Nucleus accumbens (tissue), 56 donors: ENCODE data around the gene TTC13.
"Not testable (repeated sequence)": the region's sequence is repeated elsewhere in the genome, so short reads cannot be mapped to it uniquely, and the experiment has no call there.

Source experiments
- DNase-seq, 56 donors: peaks; one replicate each; lab custom pipeline; 2025; lab: John Stamatoyannopoulos, UW

TTC13 gene

DNA sequence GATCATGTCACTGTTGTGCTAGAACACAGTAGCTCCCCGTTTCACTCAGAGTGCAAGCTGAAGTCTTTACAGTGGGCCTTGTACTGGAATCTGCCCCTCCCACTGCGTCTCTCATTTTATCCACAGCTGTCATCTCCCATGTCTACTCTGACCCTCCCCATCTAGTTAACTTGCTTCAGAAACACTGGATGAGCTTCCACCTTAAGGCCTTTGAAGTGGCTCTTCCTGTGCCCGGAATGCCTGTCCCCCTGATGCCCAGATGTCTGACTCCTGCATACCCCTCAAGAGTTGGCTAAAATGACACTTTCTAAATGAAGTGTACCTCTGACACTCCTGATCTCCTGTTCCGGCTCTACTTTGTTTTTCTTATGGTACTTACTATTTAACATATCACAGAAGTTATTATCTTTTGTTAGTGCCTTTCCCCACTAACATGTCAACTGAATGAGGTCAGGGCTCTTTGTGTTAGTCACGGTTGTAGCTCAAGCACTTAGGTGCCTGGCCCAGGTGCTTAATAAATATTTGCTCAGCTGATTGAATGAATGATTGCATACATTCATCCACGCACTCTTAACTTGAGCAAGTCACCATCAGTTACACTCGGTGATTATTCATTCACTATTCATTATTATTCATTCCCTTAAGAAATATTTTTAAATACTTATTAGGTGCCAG is 13.6 kb upstream of the TTC13 start:
- peak in 1 of 56 donors; percentile 36 for DNase-seq

- no peak for DNase-seq
Observed at GRCh38 chr1:230987448-230987847, 8.8 kb upstream of the TTC13 start.

GRCh38 chr1:230986976-230987375 is 8.3 kb upstream of the TTC13 start:
- DNase-seq = peak in 1 of 56 donors; percentile 21

GRCh38 chr1:230985711-230986110 is 7.0 kb upstream of the TTC13 start:
- no peak for DNase-seq

GRCh38 chr1:230984622-230985515 is 6.2 kb upstream of the TTC13 start:
- DNase-seq = not testable (repeated sequence)

DNA sequence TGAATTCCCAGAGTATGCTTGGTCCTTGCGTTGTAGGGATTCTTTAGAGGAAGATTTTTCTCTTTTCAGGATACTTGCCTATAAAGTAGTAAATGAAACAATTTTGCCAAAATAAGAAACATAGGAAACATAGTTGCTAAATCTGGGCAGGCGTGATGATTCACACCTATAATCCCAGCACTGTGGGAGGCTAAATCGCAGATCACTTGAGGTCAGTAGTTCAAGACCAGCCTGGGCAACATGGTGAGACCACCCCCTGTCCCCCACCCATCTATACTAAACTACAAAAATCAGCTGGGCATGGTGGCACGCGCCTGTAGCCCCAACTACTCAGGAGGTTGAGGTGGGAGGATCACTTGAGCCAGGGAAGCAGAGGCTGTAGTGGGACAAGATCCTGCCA is 5.2 kb upstream of the TTC13 start:
- DNase-seq = no peak

DNA sequence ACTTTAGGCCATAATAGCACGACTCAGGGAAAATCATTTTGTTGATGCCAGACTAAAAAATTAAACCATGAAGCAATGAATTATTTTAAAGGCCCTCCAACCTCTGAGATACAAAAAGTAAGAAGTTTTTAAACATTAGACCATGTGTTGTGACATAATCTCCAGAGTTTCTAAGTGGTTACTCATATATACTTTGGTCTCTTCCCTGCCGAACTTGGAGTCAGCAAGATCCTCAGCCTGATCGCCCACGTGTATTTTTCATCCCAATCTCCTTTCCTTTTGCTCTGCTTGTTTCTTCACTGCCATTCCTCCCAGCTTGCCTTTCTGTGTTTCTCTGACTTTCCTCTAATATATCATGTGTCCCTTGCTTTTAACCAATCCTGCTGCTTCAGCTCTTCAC is 4.0 kb upstream of the TTC13 start:
- DNase-seq = no peak

GRCh38 chr1:230979952-230980351 is 1.3 kb upstream of the TTC13 start:
- DNase-seq = no peak

DNA sequence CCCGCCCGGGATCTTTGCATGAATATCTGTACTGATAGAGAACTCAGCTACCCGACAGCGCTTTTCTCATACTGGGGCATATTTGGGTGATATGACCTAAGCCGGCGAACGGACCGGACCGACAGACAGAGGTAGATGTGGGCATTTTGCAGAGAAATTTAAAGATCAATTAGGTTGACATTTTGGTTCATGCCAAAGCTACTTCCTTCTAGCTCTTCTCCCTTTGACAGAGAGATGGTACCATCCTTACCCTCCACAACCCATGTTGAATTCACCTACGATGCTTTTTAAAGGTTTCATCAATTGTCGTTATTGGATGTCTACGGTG is 692 bp upstream of the TTC13 start:
- DNase-seq = no peak

DNA sequence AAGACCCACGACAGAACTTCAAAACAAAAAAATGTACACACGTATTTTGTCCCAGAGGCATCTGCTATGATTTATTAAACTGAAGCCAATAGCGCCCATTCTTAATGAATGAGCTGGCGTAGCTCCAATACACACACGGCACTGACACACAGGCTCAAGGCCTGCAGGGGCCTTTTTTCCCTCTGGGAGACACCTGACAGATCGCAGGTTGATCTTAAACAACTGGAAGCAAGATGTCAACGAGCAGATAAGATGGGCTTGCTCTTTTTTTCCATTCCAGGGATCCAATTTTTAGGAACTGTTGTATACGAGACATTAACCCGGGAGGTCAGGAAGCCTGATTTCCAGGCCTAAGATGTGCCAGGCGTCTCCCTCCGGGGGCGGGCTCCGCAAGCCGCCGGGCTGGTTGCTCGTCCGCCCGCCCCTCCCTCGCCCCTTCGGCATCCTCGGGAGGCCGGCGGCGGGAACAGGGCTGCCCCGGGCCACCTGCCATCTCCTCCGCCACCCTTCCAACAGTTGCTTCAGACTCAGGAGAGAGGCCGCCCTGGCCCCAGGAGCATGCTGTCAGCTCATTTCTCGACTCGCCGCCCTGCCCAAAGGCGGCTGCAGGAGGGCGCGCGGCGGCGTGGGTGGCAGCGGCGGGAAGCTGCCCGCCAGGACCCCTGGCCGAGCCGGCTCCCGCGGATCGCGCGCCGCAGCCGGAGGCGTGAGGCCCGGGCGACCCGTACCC is 735 bp downstream of the TTC13 start:
- peak in 17 of 56 donors; percentile 11 to 56 (median 22) for DNase-seq

DNA sequence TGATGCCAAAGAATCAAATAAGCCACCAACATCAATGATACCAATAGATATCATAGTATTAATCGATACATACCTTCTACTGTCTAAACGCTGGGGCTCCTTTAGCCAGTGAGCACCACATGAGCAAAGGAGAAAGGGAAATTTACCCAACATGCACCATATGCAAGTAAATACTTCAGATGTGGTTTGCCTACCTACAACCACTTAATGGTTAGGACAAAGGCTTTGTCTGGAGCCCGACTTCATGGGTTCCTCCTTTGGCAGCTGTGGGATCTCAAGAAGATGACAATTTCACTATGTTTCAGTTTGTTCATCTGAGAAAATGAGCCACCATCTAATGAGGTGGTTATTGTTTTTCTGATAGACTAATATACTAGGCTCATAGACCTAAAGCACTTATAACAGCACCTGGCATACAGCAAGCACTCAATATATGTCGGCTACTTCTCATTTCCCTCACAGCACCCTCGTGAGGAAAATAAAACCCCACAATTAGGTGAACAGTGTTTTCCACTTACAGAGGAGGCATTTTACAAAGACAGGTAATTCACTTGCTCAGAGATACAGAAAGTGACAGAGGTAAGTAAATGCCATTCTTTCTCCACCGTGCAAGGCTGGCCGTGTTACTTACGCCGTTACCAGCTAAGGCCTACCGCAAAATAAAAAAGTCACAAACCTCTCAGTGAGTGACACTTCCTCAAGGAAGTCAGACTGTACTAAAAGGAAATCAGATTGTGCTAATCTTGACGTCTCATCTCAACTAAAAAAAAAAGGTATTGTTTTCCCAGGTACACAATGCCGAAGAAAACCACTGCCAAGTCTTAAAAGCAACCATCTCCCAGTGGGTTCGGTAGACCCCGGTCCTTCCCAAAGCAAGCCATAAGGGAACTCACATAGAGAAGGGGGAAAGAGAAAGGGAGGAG is 1.6 kb downstream of the TTC13 start:
- DNase-seq = no peak

DNA sequence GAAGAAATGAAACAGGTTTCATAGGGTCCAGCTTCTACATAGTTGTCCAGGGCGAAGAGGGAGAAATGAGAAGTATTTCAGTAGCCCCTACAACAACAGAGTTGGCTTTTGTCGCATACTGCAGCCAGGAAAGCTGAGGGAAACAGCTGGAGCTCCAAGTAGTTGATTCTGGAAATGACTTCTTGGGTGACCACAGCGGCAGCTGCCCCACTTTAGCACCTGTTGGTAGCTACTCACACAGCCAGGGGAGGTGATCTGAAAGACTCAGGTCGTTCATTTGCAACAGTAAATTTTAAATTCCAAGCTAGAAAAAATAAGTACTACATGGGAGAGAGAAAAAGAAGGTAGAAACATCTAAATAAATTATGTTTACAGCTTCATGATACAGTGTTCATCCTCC is 2.3 kb downstream of the TTC13 start:
- DNase-seq = no peak

- DNase-seq = no peak
Observed at GRCh38 chr1:230975636-230976035, 3.0 kb downstream of the TTC13 start.

DNA sequence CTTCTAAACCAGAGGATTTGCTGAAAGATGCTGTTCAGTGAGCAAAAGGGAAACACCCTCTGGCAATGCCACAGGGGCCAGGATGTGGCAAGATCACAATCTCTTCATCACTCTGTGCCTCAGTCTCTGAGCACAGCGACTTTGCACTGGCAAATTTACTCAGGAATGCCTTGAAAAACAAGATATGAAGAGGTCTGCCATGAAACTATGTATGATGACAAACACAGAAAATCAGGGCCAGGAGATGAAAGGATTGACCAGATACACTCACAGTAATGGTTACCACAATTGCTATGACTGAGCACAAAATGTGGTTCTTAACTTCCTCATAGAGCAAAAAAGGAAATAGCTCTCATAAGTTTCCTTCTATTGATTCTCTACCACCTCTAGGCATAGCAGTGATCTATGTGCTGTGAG is 5.8 kb downstream of the TTC13 start:
- no peak for DNase-seq

- peak in 2 of 56 donors; percentile 17 to 26 for DNase-seq
Observed at GRCh38 chr1:230971771-230972170, 6.9 kb downstream of the TTC13 start.

GRCh38 chr1:230970432-230970831 is 8.2 kb downstream of the TTC13 start:
- no peak for DNase-seq

GRCh38 chr1:230966358-230966873 is 12.2 kb downstream of the TTC13 start:
- DNase-seq = no peak

DNA sequence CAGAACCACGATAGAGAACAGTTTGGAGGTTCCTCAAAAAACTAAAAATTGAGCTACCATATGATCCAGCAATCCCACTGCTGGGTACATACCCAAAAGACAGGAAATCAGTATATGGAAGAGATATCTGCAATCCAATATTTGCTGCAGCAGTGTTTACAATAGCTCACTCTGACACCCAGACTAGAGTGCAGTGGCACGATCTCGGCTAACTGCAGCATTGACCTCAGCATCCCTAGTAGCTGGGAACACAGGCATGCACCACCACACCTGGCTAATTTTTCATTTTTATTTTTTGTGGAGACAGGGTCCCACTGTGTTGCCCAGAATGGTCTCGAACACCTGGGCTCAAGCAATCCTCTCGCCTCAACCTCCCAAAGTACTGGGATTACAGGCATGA is 13.1 kb downstream of the TTC13 start:
- no peak for DNase-seq

GRCh38 chr1:230964896-230965295 is 13.8 kb downstream of the TTC13 start:
- no peak for DNase-seq

GRCh38 chr1:230958370-230958769 is 20.3 kb downstream of the TTC13 start:
- DNase-seq = no peak
